IPS-20b (cell line): ENCODE measurements around the gene TGFBR2.

Source experiments
- H3K27ac ChIP-seq: one replicate; pipeline ENCODE4 v1.5.1; 2013; ENCODE audit warnings: low read length
- H3K27me3 ChIP-seq: 2 replicates; pipeline ENCODE4 v1.6.1; 2013; ENCODE audit warnings: mild to moderate bottlenecking, low read length, inconsistent platforms; ENCODE audit not compliant: insufficient read depth
- H3K36me3 ChIP-seq: 2 replicates; pipeline ENCODE4 v1.6.1; 2013; ENCODE audit warnings: low read depth, mild to moderate bottlenecking, inconsistent platforms, low read length, moderate library complexity; ENCODE audit not compliant: insufficient read depth
- H3K4me1 ChIP-seq: 2 replicates; pipeline ENCODE4 v1.6.1; 2013; ENCODE audit warnings: mild to moderate bottlenecking, control low read depth, inconsistent platforms, low read length, moderate library complexity; ENCODE audit not compliant: insufficient read depth
- H3K4me3 ChIP-seq: 2 replicates; pipeline ENCODE4 v1.5.1; 2013; ENCODE audit warnings: mild to moderate bottlenecking, low read length, inconsistent platforms
- H3K9ac ChIP-seq: 2 replicates; pipeline ENCODE4 v1.6.1; 2013; ENCODE audit warnings: low read depth, mild to moderate bottlenecking, inconsistent platforms, low read length, moderate library complexity
- H3K9me3 ChIP-seq: 2 replicates; pipeline ENCODE4 v1.6.1; 2013; ENCODE audit warnings: mild to moderate bottlenecking, low read depth, low read length, inconsistent platforms; ENCODE audit not compliant: insufficient read depth

Gene TGFBR2

DNA sequence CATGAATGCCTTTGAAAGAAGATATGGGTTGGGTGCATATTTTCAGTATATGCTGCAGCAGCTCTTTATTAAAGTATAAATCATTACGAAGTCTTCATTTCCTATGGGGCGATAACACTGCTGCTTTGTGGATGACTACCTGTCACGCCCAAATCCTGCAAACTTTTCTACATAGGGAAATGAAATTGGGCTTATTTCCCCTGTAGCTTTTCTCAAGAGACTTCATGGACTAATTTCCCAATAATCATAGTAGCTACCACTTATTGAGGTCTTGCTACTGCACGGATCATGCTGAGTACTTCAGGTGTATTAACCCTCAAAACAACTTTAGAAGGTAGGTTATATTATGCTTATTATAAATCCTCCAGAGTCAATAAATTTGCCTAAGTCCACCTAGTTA is 8.0 kb downstream of the TGFBR2 start:
- H3K9ac ChIP-seq, result no peak overlapping the region
- H3K9me3 ChIP-seq, result no peaks in the 10 kb centered on the region
- no peak overlapping the region for H3K27ac ChIP-seq
- H3K4me1 ChIP-seq, result peaks cover 10% of the 10 kb centered on the region; the same call in 1 of the 2 replicates
- no peaks in the 10 kb centered on the region for H3K27me3 ChIP-seq
- no peaks in the 10 kb centered on the region for H3K36me3 ChIP-seq
- H3K4me3 ChIP-seq, result no peak overlapping the region

DNA sequence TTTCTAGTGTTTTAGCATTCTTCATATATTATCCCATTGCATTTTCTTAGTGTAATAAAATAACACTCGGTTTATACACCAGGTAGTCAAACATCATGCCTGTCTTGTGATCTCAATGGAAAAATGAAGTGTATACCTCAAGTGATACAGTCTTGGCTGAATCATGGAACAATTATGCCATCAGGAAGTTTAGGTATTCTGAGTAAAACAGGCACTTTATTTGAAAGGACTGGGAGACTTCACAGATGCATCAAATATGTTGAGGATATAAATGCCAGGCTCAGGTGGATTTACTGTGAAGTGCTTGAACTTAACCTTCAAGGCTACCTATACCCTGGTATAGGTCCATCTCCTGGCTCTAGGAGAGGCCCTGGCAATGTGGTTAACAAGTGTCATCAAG is 8.5 kb downstream of the TGFBR2 start:
- H3K9me3 ChIP-seq, result no peaks in the 10 kb centered on the region
- H3K9ac ChIP-seq, result no peak overlapping the region
- no peaks in the 10 kb centered on the region for H3K36me3 ChIP-seq
- H3K4me1 ChIP-seq, result peaks cover 8% of the 10 kb centered on the region; the same call in 1 of the 2 replicates
- no peak overlapping the region for H3K4me3 ChIP-seq
- H3K27me3 ChIP-seq, result no peaks in the 10 kb centered on the region
- no peak overlapping the region for H3K27ac ChIP-seq

DNA sequence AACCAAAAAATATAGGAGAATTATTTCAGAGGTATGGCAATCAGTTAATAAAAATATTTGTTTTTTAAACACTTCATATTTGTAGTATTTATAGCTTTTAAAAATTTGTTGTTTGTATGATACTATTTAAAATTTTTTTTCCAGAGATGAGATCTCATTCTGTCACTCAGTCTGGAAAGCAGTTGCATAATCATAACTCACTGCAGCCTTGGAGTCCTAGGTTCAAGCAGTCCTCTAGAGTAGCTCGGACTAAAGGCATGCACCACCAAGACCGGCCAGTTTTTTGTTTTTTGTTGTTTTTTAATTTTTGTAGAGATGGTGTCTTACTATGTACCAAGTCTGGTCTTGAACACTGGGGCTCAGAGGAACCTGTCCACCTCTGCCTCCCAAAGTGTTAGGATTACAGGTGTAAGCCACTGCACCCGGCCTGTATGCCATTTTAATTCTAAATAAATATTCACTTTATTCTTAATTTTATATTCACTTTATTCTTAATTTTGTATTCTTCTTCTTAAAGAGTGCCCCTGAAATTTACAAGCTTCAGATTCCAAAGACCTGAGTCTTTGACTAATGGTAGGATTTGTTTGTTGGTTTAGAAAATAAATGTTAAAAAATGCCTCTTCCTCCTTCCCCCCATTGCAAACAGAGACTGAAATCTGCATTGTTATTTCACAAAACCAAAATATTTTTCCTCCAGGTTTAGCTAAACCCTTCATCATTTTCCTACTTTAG is 9.4 kb downstream of the TGFBR2 start:
- Histone ChIP-seq H3K27ac (no peak overlapping the region), H3K4me3 (no peak overlapping the region), H3K4me1 (peaks cover 8% of the 10 kb centered on the region; the same call in 1 of the 2 replicates), H3K9me3 (no peaks in the 10 kb centered on the region), H3K9ac (no peak overlapping the region), H3K27me3 (no peaks in the 10 kb centered on the region), H3K36me3 (no peaks in the 10 kb centered on the region)

- H3K27me3 ChIP-seq, result no peaks in the 10 kb centered on the region
- no peaks in the 10 kb centered on the region for H3K9me3 ChIP-seq
- H3K27ac ChIP-seq, result no peak overlapping the region
- H3K4me3 ChIP-seq, result no peak overlapping the region
- no peaks in the 10 kb centered on the region for H3K36me3 ChIP-seq
- H3K4me1 ChIP-seq, result peaks cover 8% of the 10 kb centered on the region; the same call in 1 of the 2 replicates
- no peak overlapping the region for H3K9ac ChIP-seq
These were observed 10.1 kb downstream of the TGFBR2 start for GRCh38 chr3:30616347-30617027.

- no peak overlapping the region for H3K9ac ChIP-seq
- H3K4me1 ChIP-seq, result peaks cover 3% of the 10 kb centered on the region; the same call in 1 of the 2 replicates
- no peak overlapping the region for H3K27ac ChIP-seq
- H3K36me3 ChIP-seq, result no peaks in the 10 kb centered on the region
- no peaks in the 10 kb centered on the region for H3K9me3 ChIP-seq
- no peaks in the 10 kb centered on the region for H3K27me3 ChIP-seq
- no peak overlapping the region for H3K4me3 ChIP-seq
These were observed 10.7 kb downstream of the TGFBR2 start for GRCh38 chr3:30617069-30617468.

- Histone ChIP-seq H3K27ac (no peak overlapping the region), H3K4me3 (no peak overlapping the region), H3K36me3 (no peaks in the 10 kb centered on the region), H3K4me1 (peaks cover 3% of the 10 kb centered on the region; the same call in 1 of the 2 replicates), H3K27me3 (no peaks in the 10 kb centered on the region), H3K9me3 (no peaks in the 10 kb centered on the region), H3K9ac (no peak overlapping the region)
These were observed 11.3 kb downstream of the TGFBR2 start for GRCh38 chr3:30617653-30618052.

GRCh38 chr3:30618526-30618925 is 12.1 kb downstream of the TGFBR2 start:
- Histone ChIP-seq H3K9ac (no peak overlapping the region), H3K27ac (no peak overlapping the region), H3K4me1 (peaks cover 3% of the 10 kb centered on the region; the same call in 1 of the 2 replicates), H3K9me3 (no peaks in the 10 kb centered on the region), H3K36me3 (no peaks in the 10 kb centered on the region), H3K4me3 (no peak overlapping the region), H3K27me3 (no peaks in the 10 kb centered on the region)

DNA sequence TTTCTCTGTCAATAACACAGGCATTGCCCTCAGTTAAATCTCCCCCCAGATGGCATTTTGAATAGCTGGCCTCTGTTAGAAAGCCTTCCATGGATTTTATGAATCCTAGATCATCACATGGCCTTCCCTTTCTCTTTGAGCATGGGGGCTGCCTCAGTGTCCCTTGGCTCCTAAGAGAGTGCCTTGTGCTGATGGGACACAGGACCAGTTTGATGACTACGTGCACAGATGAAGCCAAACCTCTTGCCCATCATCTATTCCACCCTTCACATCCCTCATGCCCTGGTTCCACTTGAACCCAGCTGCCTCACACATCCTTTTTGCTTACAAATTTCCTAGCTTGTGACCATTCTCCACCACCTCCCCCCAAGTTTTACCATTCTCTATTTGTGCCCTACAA is 12.9 kb downstream of the TGFBR2 start:
- Histone ChIP-seq H3K36me3 (no peaks in the 10 kb centered on the region), H3K9me3 (no peaks in the 10 kb centered on the region), H3K9ac (no peak overlapping the region), H3K27ac (no peak overlapping the region), H3K4me1 (peaks cover 3% of the 10 kb centered on the region; the same call in 1 of the 2 replicates), H3K4me3 (no peak overlapping the region), H3K27me3 (no peaks in the 10 kb centered on the region)

GRCh38 chr3:30620402-30621360 is 14.3 kb downstream of the TGFBR2 start:
- H3K9me3 ChIP-seq, result no peaks in the 10 kb centered on the region
- no peak overlapping the region for H3K27ac ChIP-seq
- H3K36me3 ChIP-seq, result no peaks in the 10 kb centered on the region
- H3K4me1 ChIP-seq, result no peaks in the 10 kb centered on the region
- no peak overlapping the region for H3K4me3 ChIP-seq
- no peaks in the 10 kb centered on the region for H3K27me3 ChIP-seq
- H3K9ac ChIP-seq, result no peak overlapping the region

GRCh38 chr3:30621576-30621975 is 15.2 kb downstream of the TGFBR2 start:
- H3K27me3 ChIP-seq, result no peaks in the 10 kb centered on the region
- H3K4me3 ChIP-seq, result no peak overlapping the region
- H3K27ac ChIP-seq, result no peak overlapping the region
- peaks cover 3% of the 10 kb centered on the region; the same call in 1 of the 2 replicates for H3K4me1 ChIP-seq
- H3K36me3 ChIP-seq, result no peaks in the 10 kb centered on the region
- H3K9me3 ChIP-seq, result no peaks in the 10 kb centered on the region
- H3K9ac ChIP-seq, result no peak overlapping the region

GRCh38 chr3:30622047-30622545 is 15.7 kb downstream of the TGFBR2 start:
- H3K27ac ChIP-seq, result no peak overlapping the region
- no peak overlapping the region for H3K9ac ChIP-seq
- peaks cover 9% of the 10 kb centered on the region; the same call in 1 of the 2 replicates for H3K4me1 ChIP-seq

More at GRCh38 chr3:30622047-30622545, 15.7 kb downstream of the TGFBR2 start:
- H3K27me3 ChIP-seq, result no peaks in the 10 kb centered on the region
- H3K4me3 ChIP-seq, result no peak overlapping the region
- no peaks in the 10 kb centered on the region for H3K9me3 ChIP-seq
- H3K36me3 ChIP-seq, result no peaks in the 10 kb centered on the region
